ENCODE measurements around the gene F3.

The F3 gene

GRCh38 chr1:94559921-94560320, 18.4 kb upstream of the F3 start:
- no peak overlapping the region for H3K4me3 ChIP-seq (ENCODE audit: low read depth, low read length)
- TF ChIP-seq CTCF (IDR thresholded peaks at IDR 0.05; ENCODE audit: borderline replicate concordance, insufficient read depth, low read depth, low read length): no peak

- H3K4me3 ChIP-seq (ENCODE audit: low read depth, low read length): no peak overlapping the region
- TF ChIP-seq CTCF (IDR thresholded peaks at IDR 0.05; ENCODE audit: borderline replicate concordance, insufficient read depth, low read depth, low read length): no peak
Observed at GRCh38 chr1:94555091-94555490, 13.5 kb upstream of the F3 start.

GRCh38 chr1:94554580-94554979, 13.0 kb upstream of the F3 start:
- H3K4me3 ChIP-seq (ENCODE audit: low read depth, low read length): no peak overlapping the region
- TF ChIP-seq CTCF (IDR thresholded peaks at IDR 0.05; ENCODE audit: borderline replicate concordance, insufficient read depth, low read depth, low read length): no peak

- TF ChIP-seq CTCF (IDR thresholded peaks at IDR 0.05; ENCODE audit: borderline replicate concordance, insufficient read depth, low read depth, low read length): no peak
Observed at GRCh38 chr1:94553931-94554330, 12.4 kb upstream of the F3 start.

GRCh38 chr1:94553323-94553730, 11.8 kb upstream of the F3 start:
- H3K4me3 ChIP-seq (ENCODE audit: low read depth, low read length): no peak overlapping the region
- TF ChIP-seq CTCF (IDR thresholded peaks at IDR 0.05; ENCODE audit: borderline replicate concordance, insufficient read depth, low read depth, low read length): no peak

More at GRCh38 chr1:94553931-94554330, 12.4 kb upstream of the F3 start:
- H3K4me3 ChIP-seq (ENCODE audit: low read depth, low read length): no peak overlapping the region

- TF ChIP-seq CTCF (IDR thresholded peaks at IDR 0.05; ENCODE audit: borderline replicate concordance, insufficient read depth, low read depth, low read length): no peak
- no peak overlapping the region for H3K4me3 ChIP-seq (ENCODE audit: low read depth, low read length)
Observed at GRCh38 chr1:94552071-94552586, 10.6 kb upstream of the F3 start.

GRCh38 chr1:94551449-94551848, 9.9 kb upstream of the F3 start:
- TF ChIP-seq CTCF (IDR thresholded peaks at IDR 0.05; ENCODE audit: borderline replicate concordance, insufficient read depth, low read depth, low read length): no peak
- no peak overlapping the region for H3K4me3 ChIP-seq (ENCODE audit: low read depth, low read length)

Data from GM12875 (cell line).